Tibial nerve (tissue), 4 donors: ENCODE data around the gene JOSD1. TPM values are rescaled to one million over a fixed set of nuclear protein-coding genes. Genes with fewer than 3 reads are reported as not detected.

Source experiments
- DNase-seq, 2 donors: peaks; one replicate each; pipeline ENCODE4 v3.0.0-alpha.2; 2019; ENCODE audit warnings: low spot score in 2 of 2
- H3K27ac ChIP-seq, 4 donors: fragments of 200-600 bp; sonication (generic) in 3 of 4; one replicate each; pipeline ENCODE4 v1.5.1; 2017 to 2019; ENCODE audit warnings: mild to moderate bottlenecking in 1 of 4
- H3K27me3 ChIP-seq, 2 donors: fragments of 200-600 bp; sonication (generic) in 1 of 2; one replicate each; pipeline versions ENCODE4 v1.5.1 to v1.6.0; 2017 to 2019
- H3K36me3 ChIP-seq, 3 donors: fragments of 200-600 bp; sonication (generic); one replicate each; pipeline ENCODE4 v1.5.1; 2018 to 2019
- H3K4me1 ChIP-seq, 4 donors: fragments of 200-600 bp; sonication (generic) in 3 of 4; one replicate each; pipeline ENCODE4 v1.5.1; 2017 to 2019
- H3K4me3 ChIP-seq, 4 donors: fragments of 200-600 bp; sonication (generic) in 3 of 4; one replicate each; pipeline ENCODE4 v1.5.1; 2017 to 2019; ENCODE audit warnings: mild to moderate bottlenecking in 1 of 4, moderate library complexity in 1 of 4
- H3K9me3 ChIP-seq, 4 donors: fragments of 200-600 bp; sonication (generic) in 3 of 4; one replicate each; pipeline ENCODE4 v1.5.1; 2017 to 2019
- CTCF ChIP-seq, 5 experiments: fragments of 200-600 bp in 3 of 5; fragments of 450-650 bp in 2 of 5; sonication (generic) in 3 of 5; IDR thresholded peaks; one replicate each; pipeline ENCODE4 v1.5.1; 2016 to 2019; ENCODE audit warnings: antibody characterized with exemption in 5 of 5, mild to moderate bottlenecking in 3 of 5, moderate library complexity in 2 of 5
- EP300 ChIP-seq, 2 donors: sonication (generic); formaldehyde crosslinking; IDR thresholded peaks; one replicate each; pipeline ENCODE4 v1.6.1; 2017; ENCODE audit warnings: antibody characterized with exemption in 2 of 2, mild to moderate bottlenecking in 1 of 2
- POLR2A ChIP-seq, 2 donors: fragments of 450-650 bp; IDR thresholded peaks; one replicate each; pipeline ENCODE4 v1.6.1; 2017; ENCODE audit warnings: antibody characterized with exemption in 2 of 2, mild to moderate bottlenecking in 2 of 2, moderate library complexity in 2 of 2
- WGBS, 2 donors: methylation state at CpG; one replicate each; pipeline ENCODE4 v1.1.5; 2018; 5-methylcytosine and 5-hydroxymethylcytosine counted together
- total RNA-seq, 4 donors: library from RNA; depleted of rRNA; stranded (reverse); fragments of >200 nt; gene quantifications; one replicate each; pipeline ENCODE4 v1.1.0, GENCODE V29; 2016

Gene JOSD1
- total RNA-seq, 4 donors from 2014 or later: 50.7 to 86.4 (median 76.0) TPM

GRCh38 chr22:38675833-38676232, 24.9 kb downstream of the JOSD1 start:
- Histone ChIP-seq H3K4me3 (no peak overlapping the region), H3K27me3 (no peaks in the 10 kb centered on the region), H3K9me3 (no peaks in the 10 kb centered on the region), H3K4me1 (no peaks in the 10 kb centered on the region), H3K36me3 (peaks cover 0 to 33% (median 15%) of the 10 kb centered on the region in 3 donors), H3K27ac (no peak overlapping the region)
- TF ChIP-seq CTCF (IDR thresholded peaks at IDR 0.05) (no peak), EP300 (IDR thresholded peaks at IDR 0.05) (no peak), POLR2A (IDR thresholded peaks at IDR 0.05) (no peak)
- WGBS, 2 donors: 93 to 95% methylated on average over 3 of the region's 3 CpGs
- DNase-seq: no peak

- no peak for TF ChIP-seq CTCF (IDR thresholded peaks at IDR 0.05)
- H3K36me3 ChIP-seq: peaks cover 0 to 41% (median 15%) of the 10 kb centered on the region in 3 donors
- H3K4me3 ChIP-seq: no peak overlapping the region
- H3K9me3 ChIP-seq: no peaks in the 10 kb centered on the region
- H3K27ac ChIP-seq: peak overlapping the region in 1 of 4 donors; percentile 20
- no peaks in the 10 kb centered on the region for H3K27me3 ChIP-seq
- H3K4me1 ChIP-seq: no peaks in the 10 kb centered on the region
- no peak for DNase-seq
- 66 to 75% methylated on average over 5 of the region's 5 CpGs for WGBS, 2 donors
These were observed 25.9 kb downstream of the JOSD1 start for GRCh38 chr22:38674888-38675287.

GRCh38 chr22:38657045-38657909, 43.5 kb downstream of the JOSD1 start:
- H3K27ac ChIP-seq: peak overlapping the region; percentile 77 to 98 (median 87)

GRCh38 chr22:38656256-38657044, 44.3 kb downstream of the JOSD1 start, which contains the start of the genes CBY1 and FAM227A:
TSS of gene CBY1 (plus strand) at chr22:38656638. CDS start at chr22:38668055, 11,417 bp downstream.
TSS of gene FAM227A (minus strand) at chr22:38656392. CDS start at chr22:38650168, 6,224 bp downstream.
- H3K36me3 ChIP-seq: peaks cover 0 to 12% (median 2%) of the 10 kb centered on the region in 3 donors
- WGBS, 2 donors: 0 to 1% methylated on average over 33 to 52 of the region's 66 CpGs
- H3K4me1 ChIP-seq: peaks cover 0 to 28% (median 2%) of the 10 kb centered on the region in 4 donors
- H3K27me3 ChIP-seq: no peaks in the 10 kb centered on the region
- DNase-seq: peak; percentile 73 to 77
- H3K9me3 ChIP-seq: no peaks in the 10 kb centered on the region
- TF ChIP-seq POLR2A (IDR thresholded peaks at IDR 0.05): peak; percentile 6 to 70
- peak; percentile 80 to 86 for TF ChIP-seq EP300 (IDR thresholded peaks at IDR 0.05)
- TF ChIP-seq CTCF (IDR thresholded peaks at IDR 0.05): peak in 2 of 5 experiments; percentile 27 to 55
- H3K27ac ChIP-seq: peak within 1 kb of the TSS; percentile 77 to 98 (median 87)
- H3K4me3 ChIP-seq: peak within 1 kb of the TSS; percentile 59 to 98 (median 84)

More at GRCh38 chr22:38657045-38657909, 43.5 kb downstream of the JOSD1 start:
- peaks cover 0 to 28% (median 2%) of the 10 kb centered on the region in 4 donors for H3K4me1 ChIP-seq
- no peak for TF ChIP-seq CTCF (IDR thresholded peaks at IDR 0.05)
- no peak for TF ChIP-seq EP300 (IDR thresholded peaks at IDR 0.05)
- no peak for DNase-seq
- WGBS, 2 donors: 8 to 14% methylated on average over 15 to 16 of the region's 16 CpGs
- H3K4me3 ChIP-seq: peak overlapping the region; percentile 59 to 98 (median 84)
- peaks cover 0 to 18% (median 2%) of the 10 kb centered on the region in 3 donors for H3K36me3 ChIP-seq
- H3K9me3 ChIP-seq: no peaks in the 10 kb centered on the region
- no peaks in the 10 kb centered on the region for H3K27me3 ChIP-seq
